Aorta (tissue), 5 donors: ENCODE measurements around the gene BCL2L2. TPM values are rescaled to one million over a fixed set of nuclear protein-coding genes. Genes with fewer than 3 reads are reported as not detected.

Source experiments
- ATAC-seq: fragments of 200-7000 bp; cut with Tn5 transposase; one replicate; pipeline ENCODE4 v1.9.1; 2022; ENCODE audit warnings: moderate library complexity; ENCODE audit not compliant: low FRiP score
- DNase-seq, 2 donors: peaks; one replicate each; pipeline ENCODE4 v3.0.0-alpha.2; 2020
- H3K27ac ChIP-seq, 2 donors: one replicate each; pipeline ENCODE4 v1.5.1; 2013; ENCODE audit warnings: low read length in 2 of 2, mild to moderate bottlenecking in 2 of 2, moderate library complexity in 2 of 2, control low read depth in 1 of 2, inconsistent platforms in 1 of 2, low read depth in 1 of 2
- H3K27me3 ChIP-seq, 2 donors: one replicate each; pipeline ENCODE4 v1.6.1; 2013; ENCODE audit warnings: control low read depth in 1 of 2, low read length in 1 of 2, mild to moderate bottlenecking in 1 of 2, moderate library complexity in 1 of 2; ENCODE audit not compliant: insufficient read depth in 2 of 2, control insufficient read depth in 1 of 2
- H3K36me3 ChIP-seq, 2 donors: one replicate each; pipeline ENCODE4 v1.6.1; 2013; ENCODE audit warnings: control low read depth in 1 of 2, low read length in 1 of 2, mild to moderate bottlenecking in 1 of 2; ENCODE audit not compliant: insufficient read depth in 2 of 2, control insufficient read depth in 1 of 2
- H3K4me1 ChIP-seq, 2 donors: one replicate each; pipeline ENCODE4 v1.6.1; 2013; ENCODE audit warnings: low read length in 2 of 2, control low read depth in 1 of 2, mild to moderate bottlenecking in 1 of 2, moderate library complexity in 1 of 2; ENCODE audit not compliant: insufficient read depth in 2 of 2, control insufficient read depth in 1 of 2
- H3K4me3 ChIP-seq, 2 donors: one replicate each; pipeline ENCODE4 v1.5.1; 2013; ENCODE audit warnings: low read length in 2 of 2, control low read depth in 1 of 2, mild to moderate bottlenecking in 1 of 2
- H3K9me3 ChIP-seq: one replicate; pipeline ENCODE4 v1.6.1; 2013; ENCODE audit warnings: mild to moderate bottlenecking, low read length; ENCODE audit not compliant: control insufficient read depth
- WGBS, 2 donors: extraction: QIAGEN DNeasy Blood & Tissue Kit; methylation state at CpG; one replicate each; pipeline ENCODE4 v1.1.7; 2013; 5-methylcytosine and 5-hydroxymethylcytosine counted together
- intact Hi-C, 2 donors: fragments of 100-400 bp; cut with DNase I; formaldehyde crosslinking; loops; one replicate each; pipeline versions ENCODE4 v1.14.2 to v1.15.0; 2022
- polyA plus RNA-seq, 2 donors: library from polyadenylated mRNA; stranded (reverse); fragments of 200-250 nt; gene quantifications; one replicate each; pipeline ENCODE4 v1.2.3, GENCODE V29; 2013
- total RNA-seq, 2 donors: library from RNA; stranded (reverse); fragmentation: NEBNext Ultra II Directional; extraction: Animal tissue kit (Norgen Biotek cat#: 25700); gene quantifications; one replicate each; pipeline ENCODE4 v1.2.1, GENCODE V29; 2021
- donor health status: healthy with polysubstance abuse.
- donor health status: Bipolar disorder and iron deficiency.
- donor health status: DM: no; HTN: no; CAD: no.
- donor health status: DM: no; HTN: no; CAD: no.
- donor health status: DM: yes; HTN: yes; CAD: no.

The BCL2L2 gene
- total and polyA plus RNA-seq, 4 donors, result 66.1 to 114 (median 69.7) TPM

GRCh38 chr14:23297611-23298277 is 8.9 kb upstream of the BCL2L2 start:
- ATAC-seq, result no peak
- H3K4me3 ChIP-seq, result no peak overlapping the region
- no peaks in the 10 kb centered on the region for H3K36me3 ChIP-seq
- 84 to 90% methylated on average over 7 of the region's 7 CpGs for WGBS, 2 donors
- H3K27ac ChIP-seq, result no peak overlapping the region
- H3K27me3 ChIP-seq, result no peaks in the 10 kb centered on the region
- DNase-seq, result no peak
- intact Hi-C loops, result loop anchor here in 1 of 2 donors (10.0 kb wide), 1 partner anchor 173 kb away; no protein-coding TSS in a partner anchor
- peaks cover 0 to 2% of the 10 kb centered on the region in 2 donors for H3K4me1 ChIP-seq
- no peaks in the 10 kb centered on the region for H3K9me3 ChIP-seq

GRCh38 chr14:23299211-23299957 is 7.2 kb upstream of the BCL2L2 start:
- Histone ChIP-seq H3K27me3 (no peaks in the 10 kb centered on the region), H3K4me3 (no peak overlapping the region), H3K9me3 (no peaks in the 10 kb centered on the region), H3K27ac (no peak overlapping the region), H3K4me1 (peaks cover 0 to 2% of the 10 kb centered on the region in 2 donors), H3K36me3 (no peaks in the 10 kb centered on the region)
- ATAC-seq (no peak), DNase-seq (no peak)
- intact Hi-C loops, result loop anchor here in 1 of 2 donors (10.0 kb wide), 1 partner anchor 175 kb away; no protein-coding TSS in a partner anchor
- WGBS, 2 donors, result 88 to 98% methylated on average over 2 of the region's 2 CpGs

- Histone ChIP-seq H3K9me3 (no peaks in the 10 kb centered on the region), H3K27me3 (no peaks in the 10 kb centered on the region), H3K36me3 (no peaks in the 10 kb centered on the region), H3K27ac (peak overlapping the region; percentile 89 to 92), H3K4me3 (peak overlapping the region; percentile 54 to 82), H3K4me1 (peaks cover 0 to 2% of the 10 kb centered on the region in 2 donors)
- intact Hi-C loops, result loop anchor here (2.0 to 10.0 kb wide), 2 partner anchors 175 to 205 kb away; partner anchors contain the start of genes ACIN1 (in 1 of the 2) and C14orf119 (in 1 of the 2)
- 72 to 73% methylated on average over 10 of the region's 10 CpGs for WGBS, 2 donors
- DNase-seq (no peak), ATAC-seq (no peak)
Measured at GRCh38 chr14:23299986-23300686, 6.5 kb upstream of the BCL2L2 start.

- no peaks in the 10 kb centered on the region for H3K9me3 ChIP-seq
- no peaks in the 10 kb centered on the region for H3K36me3 ChIP-seq
- peak overlapping the region; percentile 54 to 82 for H3K4me3 ChIP-seq
- H3K27ac ChIP-seq, result peak overlapping the region; percentile 89 to 92
- H3K27me3 ChIP-seq, result no peaks in the 10 kb centered on the region
- peak in 1 of 2 donors; percentile 68 for DNase-seq
- H3K4me1 ChIP-seq, result peaks cover 0 to 2% of the 10 kb centered on the region in 2 donors
- intact Hi-C loops, result loop anchor here in 1 of 2 donors (2.0 kb wide), 1 partner anchor 206 kb away; the partner anchor contains the start of genes ACIN1 and C14orf119
- WGBS, 2 donors, result 0 to 1% methylated on average over 13 of the region's 13 CpGs
- ATAC-seq, result peak; percentile 3
Measured at GRCh38 chr14:23300687-23301223, 5.9 kb upstream of the BCL2L2 start.

GRCh38 chr14:23301288-23301968 is 5.2 kb upstream of the BCL2L2 start:
- H3K4me1 ChIP-seq, result peaks cover 0 to 2% of the 10 kb centered on the region in 2 donors
- 0 to 1% methylated on average over 80 to 87 of the region's 87 CpGs for WGBS, 2 donors
- intact Hi-C loops, result loop anchor here in 1 of 2 donors (2.0 kb wide), 1 partner anchor 207 kb away; the partner anchor contains the start of genes ACIN1 and C14orf119

GRCh38 chr14:23301969-23302289 is 4.7 kb upstream of the BCL2L2 start:
- H3K27me3 ChIP-seq, result no peaks in the 10 kb centered on the region
- ATAC-seq, result peak; percentile 33
- no peaks in the 10 kb centered on the region for H3K9me3 ChIP-seq
- H3K4me1 ChIP-seq, result peaks cover 0 to 2% of the 10 kb centered on the region in 2 donors
- 1% methylated on average over 24 to 25 of the region's 25 CpGs for WGBS, 2 donors
- H3K36me3 ChIP-seq, result no peaks in the 10 kb centered on the region
- intact Hi-C loops, result loop anchor here in 1 of 2 donors (2.0 kb wide), 1 partner anchor 207 kb away; the partner anchor contains the start of genes ACIN1 and C14orf119
- DNase-seq, result no peak
- H3K4me3 ChIP-seq, result peak overlapping the region; percentile 44 to 73
- H3K27ac ChIP-seq, result peak overlapping the region in 1 of 2 donors; percentile 98

More at GRCh38 chr14:23301288-23301968, 5.2 kb upstream of the BCL2L2 start:
- no peaks in the 10 kb centered on the region for H3K27me3 ChIP-seq
- peak overlapping the region; percentile 92 to 98 for H3K27ac ChIP-seq
- peak; percentile 99 for DNase-seq
- H3K9me3 ChIP-seq, result no peaks in the 10 kb centered on the region
- H3K36me3 ChIP-seq, result no peaks in the 10 kb centered on the region
- H3K4me3 ChIP-seq, result peak overlapping the region; percentile 73 to 82
- peak; percentile 93 for ATAC-seq

- no peaks in the 10 kb centered on the region for H3K9me3 ChIP-seq
- DNase-seq, result peak; percentile 80 to 90
- H3K4me3 ChIP-seq, result peak within 1 kb of the TSS; percentile 44 to 73
- 3% methylated on average over 66 to 81 of the region's 81 CpGs for WGBS, 2 donors
- no peaks in the 10 kb centered on the region for H3K36me3 ChIP-seq
- peak within 1 kb of the TSS in 1 of 2 donors; percentile 98 for H3K27ac ChIP-seq
- H3K4me1 ChIP-seq, result peaks cover 0 to 2% of the 10 kb centered on the region in 2 donors
- no peaks in the 10 kb centered on the region for H3K27me3 ChIP-seq
- intact Hi-C loops, result no loop called here
- peak; percentile 71 for ATAC-seq
Measured at GRCh38 chr14:23302290-23303225, 4.1 kb upstream of the BCL2L2 start, which contains the start of gene PPP1R3E. PPP1R3E (minus strand) TSS chr14:23302859; CDS start chr14:23302576, 283 bp downstream.
